Brain pericyte (primary cell): Measurements from ENCODE around the gene KRT83.
A peak's percentile ranks its signal among the peaks of the same experiment; 100 is the strongest.
"Not testable (repeated sequence)": the region's sequence is repeated elsewhere in the genome, so short reads cannot be mapped to it uniquely, and the experiment has no call there.

ENCODE experiments used
- DNase-seq: peaks from one replicate; pipeline ENCODE4 v3.0.0-alpha.2; 2012; ENCODE audit warnings: low read depth, low spot score

The KRT83 gene

GRCh38 chr12:52286857-52287785, 34.1 kb downstream of the KRT83 start:
- DNase-seq, result not testable (repeated sequence)

GRCh38 chr12:52285851-52286530, 35.2 kb downstream of the KRT83 start:
- no peak for DNase-seq

- DNase-seq, result no peak
These were observed 35.9 kb downstream of the KRT83 start for GRCh38 chr12:52285172-52285745.

- no peak for DNase-seq
These were observed 36.5 kb downstream of the KRT83 start for GRCh38 chr12:52284562-52285171.

GRCh38 chr12:52280796-52281560, 40.2 kb downstream of the KRT83 start:
- DNase-seq, result peak; percentile 66

- no peak for DNase-seq
These were observed 40.8 kb downstream of the KRT83 start for GRCh38 chr12:52280319-52280795.

GRCh38 chr12:52279422-52280318, 41.5 kb downstream of the KRT83 start:
- DNase-seq, result no peak

- no peak for DNase-seq
These were observed 42.4 kb downstream of the KRT83 start for GRCh38 chr12:52278575-52279421.

GRCh38 chr12:52277486-52278245, 43.5 kb downstream of the KRT83 start:
- DNase-seq, result no peak

GRCh38 chr12:52275686-52276085, 45.5 kb downstream of the KRT83 start:
- no peak for DNase-seq

GRCh38 chr12:52274521-52275120, 46.6 kb downstream of the KRT83 start, which contains the start of gene KRT86:
Gene KRT86 (plus strand): TSS chr12:52274645. CDS start chr12:52301917, 27,272 bp downstream.
- DNase-seq, result no peak

- no peak for DNase-seq
These were observed 50.0 kb downstream of the KRT83 start for GRCh38 chr12:52271158-52271557.

GRCh38 chr12:52270541-52271070, 50.6 kb downstream of the KRT83 start:
- no peak for DNase-seq

- DNase-seq, result no peak
These were observed 53.0 kb downstream of the KRT83 start for GRCh38 chr12:52268212-52268611.

GRCh38 chr12:52267699-52268098, 53.5 kb downstream of the KRT83 start:
- DNase-seq, result no peak

- no peak for DNase-seq
These were observed 53.9 kb downstream of the KRT83 start for GRCh38 chr12:52267266-52267665.

GRCh38 chr12:52266514-52266913, 54.7 kb downstream of the KRT83 start:
- no peak for DNase-seq

GRCh38 chr12:52264435-52264825, 56.8 kb downstream of the KRT83 start:
- DNase-seq, result no peak
